GM23338 (cell line): ENCODE data around the gene ZNF484. TPM values are rescaled to one million over a fixed set of nuclear protein-coding genes. Genes with fewer than 3 reads are reported as not detected.
"Not testable (repeated sequence)": the region's sequence is repeated elsewhere in the genome, so short reads cannot be mapped to it uniquely, and the experiment has no call there.

Experiments
- ATAC-seq: fragments of 200-7000 bp; cut with Tn5 transposase; 3 replicates; pipeline ENCODE4 v1.9.1; 2020
- DNase-seq: peaks from one replicate; pipeline ENCODE4 v3.0.0-alpha.2; 2015; ENCODE audit warnings: low spot score
- H2AFZ ChIP-seq: fragments of 200-600 bp; sonication (generic); 2 replicates; pipeline ENCODE4 v1.8.0; 2016; ENCODE audit warnings: antibody characterized with exemption, mild to moderate bottlenecking, moderate library complexity
- H3F3A ChIP-seq: fragments of 200-600 bp; sonication (generic); replicated peaks from 2 replicates; pipeline ENCODE4 v1.8.0; 2017; ENCODE audit warnings: antibody characterized with exemption, mixed run types, low read depth
- H3K27ac ChIP-seq: fragments of 200-600 bp; sonication (generic); 2 replicates; pipeline ENCODE4 v1.6.1; 2016; ENCODE audit warnings: low read depth
- H3K27me3 ChIP-seq: fragments of 200-600 bp; sonication (generic); 2 replicates; pipeline ENCODE4 v1.8.0; 2016; ENCODE audit warnings: mild to moderate bottlenecking, mixed run types, moderate library complexity; ENCODE audit not compliant: insufficient read depth
- H3K36me3 ChIP-seq: fragments of 200-600 bp; sonication (generic); 2 replicates; pipeline ENCODE4 v1.8.0; 2016; ENCODE audit warnings: mild to moderate bottlenecking; ENCODE audit not compliant: insufficient read depth
- H3K4me1 ChIP-seq: fragments of 200-600 bp; sonication (generic); 2 replicates; pipeline ENCODE4 v1.8.0; 2016; ENCODE audit warnings: mild to moderate bottlenecking, moderate library complexity; ENCODE audit not compliant: insufficient read depth
- H3K4me2 ChIP-seq: fragments of 200-600 bp; sonication (generic); 2 replicates; pipeline ENCODE4 v1.7.1; 2017; ENCODE audit warnings: mixed run types
- H3K4me3 ChIP-seq: fragments of 200-600 bp; sonication (generic); 2 replicates; pipeline ENCODE4 v1.6.1; 2016; ENCODE audit warnings: mixed run types
- H3K79me2 ChIP-seq: fragments of 200-600 bp; sonication (generic); replicated peaks from 2 replicates; pipeline ENCODE4 v1.8.0; 2017; ENCODE audit warnings: mild to moderate bottlenecking; ENCODE audit not compliant: insufficient read depth
- H3K9me2 ChIP-seq: fragments of 200-600 bp; sonication (generic); 2 replicates; pipeline ENCODE4 v1.8.0; 2017; ENCODE audit not compliant: insufficient read depth
- H4K20me1 ChIP-seq: fragments of 200-600 bp; sonication (generic); replicated peaks from 2 replicates; pipeline ENCODE4 v1.8.0; 2017; ENCODE audit warnings: mild to moderate bottlenecking; ENCODE audit not compliant: insufficient read depth
- H3K27ac Mint-ChIP-seq: 2 replicates; pipeline ENCODE4 v1.8.0; 2020; ENCODE audit warnings: inconsistent platforms, mild to moderate bottlenecking, moderate library complexity, mixed read lengths
- H3K27me3 Mint-ChIP-seq: 3 replicates; pipeline ENCODE4 v1.8.0; 2022; ENCODE audit warnings: low read depth, mild to moderate bottlenecking, moderate library complexity, mixed read lengths, inconsistent platforms; ENCODE audit not compliant: insufficient read depth, poor library complexity
- H3K36me3 Mint-ChIP-seq: 3 replicates; pipeline ENCODE4 v1.8.0; 2021; ENCODE audit warnings: low read depth, mild to moderate bottlenecking, inconsistent platforms, moderate library complexity, mixed read lengths
- H3K4me1 Mint-ChIP-seq: 3 replicates; pipeline ENCODE4 v1.8.0; 2020; ENCODE audit warnings: mild to moderate bottlenecking, inconsistent platforms, mixed read lengths
- H3K4me3 Mint-ChIP-seq: 3 replicates; pipeline ENCODE4 v1.8.0; 2021; ENCODE audit warnings: moderate library complexity, mild to moderate bottlenecking, inconsistent platforms, mixed read lengths
- H3K9me3 Mint-ChIP-seq: 3 replicates; pipeline ENCODE4 v1.8.0; 2020; ENCODE audit warnings: moderate library complexity, mild to moderate bottlenecking, inconsistent platforms, mixed read lengths
- CREB1 ChIP-seq: fragments of 250-450 bp; sonication (Bioruptor Pico); IDR thresholded peaks from 2 replicates; pipeline ENCODE4 v1.5.0; 2020; ENCODE audit warnings: low read depth, mild to moderate bottlenecking, moderate library complexity
- EZH2 ChIP-seq: fragments of 200-600 bp; sonication (generic); IDR thresholded peaks from one replicate; pipeline ENCODE4 v1.8.0; 2017; ENCODE audit warnings: antibody characterized with exemption, mild to moderate bottlenecking, low read depth; ENCODE audit not compliant: unreplicated experiment
- EZH2phosphoT487 ChIP-seq: fragments of 200-600 bp; sonication (generic); IDR thresholded peaks from one replicate; pipeline ENCODE4 v1.8.1; 2018; ENCODE audit warnings: antibody characterized with exemption; ENCODE audit not compliant: unreplicated experiment
- NANOG ChIP-seq: IDR thresholded peaks from 2 replicates; pipeline ENCODE4 v1.6.1; 2016; ENCODE audit warnings: antibody characterized with exemption, borderline replicate concordance
- POLR2AphosphoS5 ChIP-seq: IDR thresholded peaks from 2 replicates; pipeline ENCODE4 v1.6.1; 2016; ENCODE audit warnings: antibody characterized with exemption, low read depth
- STAT1 ChIP-seq: IDR thresholded peaks from one replicate; pipeline ENCODE4 v1.6.1; 2016; ENCODE audit warnings: antibody characterized with exemption; ENCODE audit not compliant: unreplicated experiment
- ZNF114 ChIP-seq: fragments of 250-450 bp; sonication (Bioruptor Pico); IDR thresholded peaks from 2 replicates; pipeline ENCODE4 v1.5.0; 2020; ENCODE audit warnings: mild to moderate bottlenecking, moderate library complexity
- polyA plus RNA-seq: library from polyadenylated mRNA; unstranded; fragments of >200 nt; fragmentation: Nextera tagmentation; extraction: Ambion mirVana; gene quantifications from 2 replicates; pipeline ENCODE4 v1.2.1, GENCODE V29; 2016
- total RNA-seq: library from RNA; depleted of rRNA; stranded (reverse); fragments of >200 nt; shearing (Covaris generic); gene quantifications from 2 replicates; pipeline ENCODE4 v1.2.3, GENCODE V29; 2014
- TF ChIP-seq, protein P1 (sequence below), 2 experiments: fragments of 200-600 bp in 1 of 2; sonication (generic) in 1 of 2; conservative IDR thresholded peaks; 2 replicates each; pipeline versions ENCODE4 v1.5.1 to v1.6.1; 2016 to 2017; ENCODE audit warnings: antibody characterized with exemption in 2 of 2, low read depth in 2 of 2, mild to moderate bottlenecking in 2 of 2, moderate library complexity in 1 of 2
- TF ChIP-seq, protein P2 (sequence below): IDR thresholded peaks from one replicate; pipeline ENCODE4 v1.6.1; 2018; ENCODE audit warnings: antibody characterized with exemption; ENCODE audit not compliant: unreplicated experiment

Gene ZNF484
- total and polyA plus RNA-seq, 2 experiments from 2014 or later: 4.2 to 19.4 TPM

DNA sequence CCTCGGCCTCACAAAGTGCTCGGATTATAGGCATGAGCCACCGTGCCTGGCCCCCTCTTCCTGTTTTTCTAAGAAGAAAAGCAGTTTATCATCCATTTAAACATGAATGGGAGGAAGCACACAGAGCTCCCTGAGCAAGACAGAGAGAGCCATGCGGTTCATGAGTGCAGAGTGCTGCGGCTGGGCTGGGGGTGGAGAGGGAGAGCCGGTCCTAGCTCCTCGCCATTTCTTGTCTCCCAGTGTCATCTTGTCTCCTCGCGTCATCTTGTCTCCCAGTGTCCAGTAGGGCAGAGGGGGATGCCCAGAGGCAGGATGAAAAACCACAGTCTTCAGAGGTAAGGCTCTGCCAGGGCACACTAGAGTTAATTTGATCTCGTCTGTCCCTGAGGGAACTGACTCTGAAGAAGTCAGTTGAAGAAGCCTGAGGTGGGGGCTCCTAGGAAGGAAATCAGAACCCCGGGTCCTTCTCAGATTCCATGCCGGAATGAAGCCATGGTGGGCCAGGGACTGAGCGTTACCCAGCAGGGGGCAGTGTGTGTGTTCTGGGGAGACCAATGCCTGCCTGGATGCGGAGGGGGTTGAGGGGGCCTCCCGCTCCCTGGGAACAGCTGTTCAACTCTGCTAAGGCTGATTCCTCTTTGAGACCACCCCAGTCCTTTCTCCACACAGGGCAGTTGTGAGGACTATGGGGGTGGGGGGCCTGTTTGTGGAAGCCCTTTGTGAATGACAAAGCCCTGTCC, 6.0 kb upstream of the ZNF484 start:
- not testable (repeated sequence) for H3K36me3 ChIP-seq, H3K9me3 Mint-ChIP-seq, H2AFZ ChIP-seq, H4K20me1 ChIP-seq, H3K27me3 Mint-ChIP-seq, H3K27ac ChIP-seq, H3F3A ChIP-seq, H3K4me3 Mint-ChIP-seq, H3K27me3 ChIP-seq, H3K9me2 ChIP-seq, H3K27ac Mint-ChIP-seq, H3K79me2 ChIP-seq
- Mint-ChIP-seq H3K36me3 (peaks cover 13% of the 10 kb centered on the region; the same call in 2 of the 3 replicates), H3K4me1 (peaks cover 28% of the 10 kb centered on the region)
- TF ChIP-seq, protein P1, sequence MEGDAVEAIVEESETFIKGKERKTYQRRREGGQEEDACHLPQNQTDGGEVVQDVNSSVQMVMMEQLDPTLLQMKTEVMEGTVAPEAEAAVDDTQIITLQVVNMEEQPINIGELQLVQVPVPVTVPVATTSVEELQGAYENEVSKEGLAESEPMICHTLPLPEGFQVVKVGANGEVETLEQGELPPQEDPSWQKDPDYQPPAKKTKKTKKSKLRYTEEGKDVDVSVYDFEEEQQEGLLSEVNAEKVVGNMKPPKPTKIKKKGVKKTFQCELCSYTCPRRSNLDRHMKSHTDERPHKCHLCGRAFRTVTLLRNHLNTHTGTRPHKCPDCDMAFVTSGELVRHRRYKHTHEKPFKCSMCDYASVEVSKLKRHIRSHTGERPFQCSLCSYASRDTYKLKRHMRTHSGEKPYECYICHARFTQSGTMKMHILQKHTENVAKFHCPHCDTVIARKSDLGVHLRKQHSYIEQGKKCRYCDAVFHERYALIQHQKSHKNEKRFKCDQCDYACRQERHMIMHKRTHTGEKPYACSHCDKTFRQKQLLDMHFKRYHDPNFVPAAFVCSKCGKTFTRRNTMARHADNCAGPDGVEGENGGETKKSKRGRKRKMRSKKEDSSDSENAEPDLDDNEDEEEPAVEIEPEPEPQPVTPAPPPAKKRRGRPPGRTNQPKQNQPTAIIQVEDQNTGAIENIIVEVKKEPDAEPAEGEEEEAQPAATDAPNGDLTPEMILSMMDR (conservative IDR thresholded peaks at IDR 0.05; ENCODE audit: low read depth in 2 of 2): peak in 1 of 2 experiments; percentile 55; a peak in 3 of 4 replicates
- DNase-seq (peak; percentile 17), ATAC-seq (peak; percentile 48)
- Histone ChIP-seq H3K4me1 (peaks cover 19% of the 10 kb centered on the region), H3K4me3 (0 out of 2 replicates have a peak overlapping the region, but pooled peaks have one; percentile 4), H3K4me2 (peak overlapping the region; percentile 48; the same call in 1 of the 2 replicates)

DNA sequence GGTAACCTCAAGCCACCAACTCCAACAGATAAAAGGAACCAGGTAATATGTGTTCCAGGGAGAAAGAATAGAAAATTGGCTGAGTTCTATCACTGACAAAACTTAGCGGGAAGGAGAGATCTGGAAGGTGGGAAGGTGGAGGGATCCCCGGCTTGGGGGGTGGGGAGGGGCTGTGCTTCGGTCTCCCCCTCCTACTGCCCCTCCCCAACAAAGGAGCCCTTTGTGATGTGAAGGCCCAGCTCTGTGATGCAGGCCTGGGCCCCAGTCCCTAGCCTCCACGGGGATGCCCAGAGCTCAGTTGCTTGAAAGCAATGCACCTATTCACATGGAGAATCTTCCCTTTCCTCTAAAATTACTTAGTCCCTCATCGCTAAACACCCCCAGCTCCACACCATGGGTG, 4.4 kb upstream of the ZNF484 start:
- ATAC-seq (no peak; the same call in 2 of the 3 replicates), DNase-seq (peak; percentile 64)
- Histone ChIP-seq H3K79me2 (peaks cover under 1% of the 10 kb centered on the region), H3K4me3 (0 out of 2 replicates have a peak overlapping the region, but pooled peaks have one; percentile 28), H3K4me2 (peak overlapping the region; percentile 34), H3K9me2 (no peaks in the 10 kb centered on the region), H4K20me1 (no peaks in the 10 kb centered on the region), H3F3A (no peaks in the 10 kb centered on the region), H3K27me3 (no peaks in the 10 kb centered on the region), H2AFZ (no peak overlapping the region), H3K4me1 (peaks cover 17% of the 10 kb centered on the region), H3K36me3 (no peaks in the 10 kb centered on the region), H3K27ac (no peak overlapping the region)
- TF ChIP-seq POLR2AphosphoS5: peak; percentile 33; the same call in 1 of the 2 replicates
- no peak for TF ChIP-seq STAT1
- Mint-ChIP-seq H3K4me1 (peaks cover 26% of the 10 kb centered on the region), H3K27ac (no peak overlapping the region), H3K9me3 (peaks cover 5% of the 10 kb centered on the region; the same call in 1 of the 3 replicates), H3K27me3 (peaks cover 11% of the 10 kb centered on the region), H3K36me3 (peaks cover 13% of the 10 kb centered on the region; the same call in 2 of the 3 replicates), H3K4me3 (peak overlapping the region; percentile 9; the same call in 2 of the 3 replicates)

DNA sequence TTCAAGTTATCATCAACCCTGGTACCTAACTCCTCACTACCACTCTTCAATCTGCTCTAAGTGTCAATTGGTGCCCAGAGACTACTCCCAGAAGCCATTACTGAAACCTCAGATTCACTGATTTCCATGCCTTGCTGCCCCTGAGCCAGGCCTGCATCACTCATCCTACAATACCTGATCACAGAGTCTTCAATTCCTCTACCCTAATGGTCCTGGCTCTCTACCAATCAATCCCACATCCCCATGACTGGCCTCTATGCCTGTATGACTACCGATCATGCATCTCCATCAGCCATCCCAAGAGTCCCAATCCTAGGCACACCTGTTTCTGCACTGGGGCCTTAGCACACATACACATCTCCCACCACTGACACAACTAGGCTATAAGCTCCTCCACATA, 2.5 kb downstream of the ZNF484 start:
- ATAC-seq (no peak), DNase-seq (no peak)
- Mint-ChIP-seq H3K4me1 (peaks cover 36% of the 10 kb centered on the region), H3K36me3 (no peaks in the 10 kb centered on the region; the same call in 2 of the 3 replicates), H3K27ac (no peak overlapping the region), H3K27me3 (peaks cover 4% of the 10 kb centered on the region), H3K4me3 (peak overlapping the region; percentile 7; the same call in 1 of the 3 replicates), H3K9me3 (no peaks in the 10 kb centered on the region)
- Histone ChIP-seq H3K4me2 (no peak overlapping the region), H3K4me1 (peaks cover 34% of the 10 kb centered on the region), H3K4me3 (no peak overlapping the region), H3K79me2 (peaks cover 55% of the 10 kb centered on the region), H3K36me3 (no peaks in the 10 kb centered on the region), H3K27me3 (no peaks in the 10 kb centered on the region), H4K20me1 (peaks cover 4% of the 10 kb centered on the region), H3K27ac (no peak overlapping the region), H3K9me2 (no peaks in the 10 kb centered on the region), H3F3A (no peaks in the 10 kb centered on the region), H2AFZ (no peak overlapping the region)
- TF ChIP-seq ZNF114 (CRISPR knock-in tag) (no peak), NANOG (no peak), EZH2phosphoT487 (no peak), CREB1 (CRISPR knock-in tag) (no peak), EZH2 (no peak), STAT1 (no peak), POLR2AphosphoS5 (no peak)
- TF ChIP-seq, protein P2, sequence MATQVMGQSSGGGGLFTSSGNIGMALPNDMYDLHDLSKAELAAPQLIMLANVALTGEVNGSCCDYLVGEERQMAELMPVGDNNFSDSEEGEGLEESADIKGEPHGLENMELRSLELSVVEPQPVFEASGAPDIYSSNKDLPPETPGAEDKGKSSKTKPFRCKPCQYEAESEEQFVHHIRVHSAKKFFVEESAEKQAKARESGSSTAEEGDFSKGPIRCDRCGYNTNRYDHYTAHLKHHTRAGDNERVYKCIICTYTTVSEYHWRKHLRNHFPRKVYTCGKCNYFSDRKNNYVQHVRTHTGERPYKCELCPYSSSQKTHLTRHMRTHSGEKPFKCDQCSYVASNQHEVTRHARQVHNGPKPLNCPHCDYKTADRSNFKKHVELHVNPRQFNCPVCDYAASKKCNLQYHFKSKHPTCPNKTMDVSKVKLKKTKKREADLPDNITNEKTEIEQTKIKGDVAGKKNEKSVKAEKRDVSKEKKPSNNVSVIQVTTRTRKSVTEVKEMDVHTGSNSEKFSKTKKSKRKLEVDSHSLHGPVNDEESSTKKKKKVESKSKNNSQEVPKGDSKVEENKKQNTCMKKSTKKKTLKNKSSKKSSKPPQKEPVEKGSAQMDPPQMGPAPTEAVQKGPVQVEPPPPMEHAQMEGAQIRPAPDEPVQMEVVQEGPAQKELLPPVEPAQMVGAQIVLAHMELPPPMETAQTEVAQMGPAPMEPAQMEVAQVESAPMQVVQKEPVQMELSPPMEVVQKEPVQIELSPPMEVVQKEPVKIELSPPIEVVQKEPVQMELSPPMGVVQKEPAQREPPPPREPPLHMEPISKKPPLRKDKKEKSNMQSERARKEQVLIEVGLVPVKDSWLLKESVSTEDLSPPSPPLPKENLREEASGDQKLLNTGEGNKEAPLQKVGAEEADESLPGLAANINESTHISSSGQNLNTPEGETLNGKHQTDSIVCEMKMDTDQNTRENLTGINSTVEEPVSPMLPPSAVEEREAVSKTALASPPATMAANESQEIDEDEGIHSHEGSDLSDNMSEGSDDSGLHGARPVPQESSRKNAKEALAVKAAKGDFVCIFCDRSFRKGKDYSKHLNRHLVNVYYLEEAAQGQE: no peak
